ENCODE results near the gene ATP1B3.

- no peak for TF ChIP-seq POLR2A (IDR thresholded peaks at IDR 0.05; ENCODE audit: low read length)
- TF ChIP-seq GATA1 (IDR thresholded peaks at IDR 0.05; ENCODE audit: low read depth, low read length) = no peak
These were observed 27.8 kb downstream of the ATP1B3 start for GRCh38 chr3:141904203-141904602.
